Retinal pigment epithelial cell (primary cell): ENCODE measurements around the gene STOX2.

Source experiments
- DNase-seq: peaks from one replicate; pipeline ENCODE4 v3.0.0-alpha.2; 2010; ENCODE audit warnings: low read depth
- H3K4me3 ChIP-seq: 2 replicates; pipeline ENCODE4 v1.5.1; 2011; ENCODE audit warnings: mild to moderate bottlenecking, low read length, control low read depth, moderate library complexity
- TF ChIP-seq, protein P1 (sequence below): conservative IDR thresholded peaks from 2 replicates; pipeline ENCODE4 v1.5.1; 2011; ENCODE audit warnings: low read depth, low read length, control low read depth, inconsistent platforms

The STOX2 gene

DNA sequence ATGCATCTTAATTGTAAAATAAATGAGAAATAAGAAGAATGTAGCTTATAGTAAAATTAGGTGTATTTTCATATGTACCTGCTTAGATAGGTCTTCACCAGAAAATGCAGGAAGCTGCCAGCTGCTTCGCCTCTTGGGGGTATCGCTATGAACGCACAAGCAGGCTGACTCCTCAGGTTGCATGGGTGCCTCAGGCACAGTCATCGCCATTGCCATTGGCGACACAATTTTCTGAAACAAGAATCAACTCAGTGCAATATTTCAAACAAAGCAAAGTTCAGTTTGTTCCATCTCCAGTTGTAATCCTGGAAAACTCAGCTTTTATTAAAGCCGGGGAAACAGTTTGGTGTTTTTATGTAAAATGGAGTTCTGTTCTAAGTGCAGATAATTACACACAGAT, 29.7 kb downstream of the STOX2 start:
- TF ChIP-seq, protein P1, sequence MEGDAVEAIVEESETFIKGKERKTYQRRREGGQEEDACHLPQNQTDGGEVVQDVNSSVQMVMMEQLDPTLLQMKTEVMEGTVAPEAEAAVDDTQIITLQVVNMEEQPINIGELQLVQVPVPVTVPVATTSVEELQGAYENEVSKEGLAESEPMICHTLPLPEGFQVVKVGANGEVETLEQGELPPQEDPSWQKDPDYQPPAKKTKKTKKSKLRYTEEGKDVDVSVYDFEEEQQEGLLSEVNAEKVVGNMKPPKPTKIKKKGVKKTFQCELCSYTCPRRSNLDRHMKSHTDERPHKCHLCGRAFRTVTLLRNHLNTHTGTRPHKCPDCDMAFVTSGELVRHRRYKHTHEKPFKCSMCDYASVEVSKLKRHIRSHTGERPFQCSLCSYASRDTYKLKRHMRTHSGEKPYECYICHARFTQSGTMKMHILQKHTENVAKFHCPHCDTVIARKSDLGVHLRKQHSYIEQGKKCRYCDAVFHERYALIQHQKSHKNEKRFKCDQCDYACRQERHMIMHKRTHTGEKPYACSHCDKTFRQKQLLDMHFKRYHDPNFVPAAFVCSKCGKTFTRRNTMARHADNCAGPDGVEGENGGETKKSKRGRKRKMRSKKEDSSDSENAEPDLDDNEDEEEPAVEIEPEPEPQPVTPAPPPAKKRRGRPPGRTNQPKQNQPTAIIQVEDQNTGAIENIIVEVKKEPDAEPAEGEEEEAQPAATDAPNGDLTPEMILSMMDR: no peak
- DNase-seq: no peak
- no peak overlapping the region for H3K4me3 ChIP-seq

DNA sequence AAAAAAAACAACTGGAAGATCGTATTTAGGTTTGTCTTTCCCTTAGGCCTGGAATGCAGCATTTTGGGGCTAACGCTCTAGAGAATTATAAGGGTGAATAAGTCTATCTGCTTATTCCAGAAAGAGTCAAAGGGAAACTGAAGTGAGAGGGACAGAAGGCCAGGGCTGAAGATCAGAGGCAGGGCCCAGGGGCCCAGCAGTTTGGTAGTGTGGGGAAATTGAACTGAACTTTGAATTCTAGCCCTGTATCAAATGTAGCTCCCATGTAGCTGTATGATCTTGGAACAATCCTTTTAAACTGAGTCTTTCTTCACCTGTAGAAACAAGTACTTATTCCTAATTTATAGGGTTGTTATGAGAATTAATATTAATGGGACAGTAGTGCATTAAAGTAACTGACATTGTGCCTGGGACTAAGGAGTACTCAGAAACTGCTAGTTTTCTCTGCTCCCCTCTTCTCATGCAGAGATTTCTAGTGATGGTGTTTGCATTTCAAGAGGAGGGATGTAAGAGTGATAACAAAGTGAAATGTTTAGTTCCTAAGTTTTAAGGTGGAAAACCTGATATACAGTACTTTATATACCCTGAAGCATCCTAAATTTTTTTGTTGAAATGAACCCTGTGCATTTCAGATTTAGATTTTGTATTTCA, 30.4 kb downstream of the STOX2 start:
- H3K4me3 ChIP-seq: no peak overlapping the region
- TF ChIP-seq, protein P1: no peak
- no peak for DNase-seq

DNA sequence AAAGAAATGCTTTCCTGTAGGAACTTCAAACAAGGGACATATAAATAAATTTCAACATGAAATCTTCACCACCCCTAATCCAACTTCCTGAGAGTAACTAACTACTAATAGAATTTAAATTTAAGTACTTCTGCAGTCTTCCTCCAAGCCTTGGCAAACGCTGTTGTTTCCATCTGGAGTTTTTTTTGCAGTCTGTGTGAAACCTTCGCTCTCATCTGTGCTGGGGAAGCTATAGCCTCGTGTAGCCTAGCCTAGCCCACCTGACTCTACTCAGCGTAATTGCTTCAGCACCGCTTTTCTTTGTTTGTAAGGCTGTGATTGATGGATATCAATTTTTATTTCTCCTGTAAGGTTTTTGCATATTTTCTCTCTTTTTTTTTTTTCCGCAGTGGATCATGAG, 30.9 kb downstream of the STOX2 start:
- TF ChIP-seq, protein P1: no peak
- no peak for DNase-seq
- no peak overlapping the region for H3K4me3 ChIP-seq

DNA sequence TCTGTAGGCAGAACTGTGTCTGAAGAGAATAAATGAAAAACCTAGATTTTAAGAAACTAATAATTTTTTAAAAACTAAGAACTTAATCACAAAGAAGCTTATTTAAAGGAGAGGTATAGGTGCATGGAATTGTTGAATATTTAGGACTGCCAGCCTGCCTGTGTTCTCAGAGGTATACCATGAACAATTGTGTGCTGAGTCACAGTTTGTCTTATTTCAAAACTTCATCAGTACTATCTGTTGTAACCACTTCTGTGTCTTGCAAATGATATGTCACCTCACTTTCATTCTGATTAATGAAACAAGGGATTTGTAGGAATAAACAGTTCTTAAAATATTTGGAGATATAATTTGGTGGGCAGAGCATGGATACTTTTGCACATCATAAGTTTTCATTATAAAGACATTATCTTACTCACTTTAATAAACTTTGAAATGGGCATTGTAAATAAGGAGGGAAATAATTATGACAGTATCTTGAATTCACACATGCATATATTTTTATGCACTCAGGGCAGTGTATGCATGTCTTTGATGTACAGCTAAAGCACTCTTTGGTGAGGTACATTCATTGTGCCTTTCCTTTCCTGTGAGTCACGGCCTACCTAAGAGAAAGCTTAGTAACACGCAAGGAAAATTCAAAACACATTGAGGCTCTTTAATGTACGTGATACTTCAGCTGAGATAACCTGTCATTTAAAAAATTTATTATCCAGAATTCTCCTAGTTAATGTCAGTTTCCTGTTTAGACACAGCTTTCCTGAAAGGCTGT, 31.7 kb downstream of the STOX2 start:
- no peak for DNase-seq
- TF ChIP-seq, protein P1: no peak
- H3K4me3 ChIP-seq: no peak overlapping the region

DNA sequence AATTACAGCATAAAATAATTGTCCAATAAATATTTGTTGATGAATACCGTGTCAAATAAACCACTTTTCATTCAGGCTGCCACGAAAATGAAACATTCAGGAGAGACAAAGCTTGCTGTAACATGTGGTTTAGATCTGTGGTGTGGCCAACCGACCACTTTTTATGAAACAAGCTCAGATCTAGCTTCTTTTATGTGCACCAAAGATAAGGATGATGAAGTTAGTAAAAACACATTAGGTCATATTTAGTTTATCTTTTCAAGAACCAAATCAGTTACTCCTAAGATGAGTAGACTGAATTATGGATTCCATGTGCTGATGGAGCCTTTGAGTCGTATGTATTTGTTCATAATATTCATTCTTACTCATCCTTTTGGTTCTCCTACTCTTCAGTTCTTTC, 35.8 kb downstream of the STOX2 start:
- no peak for DNase-seq
- TF ChIP-seq, protein P1: no peak
- no peak overlapping the region for H3K4me3 ChIP-seq

DNA sequence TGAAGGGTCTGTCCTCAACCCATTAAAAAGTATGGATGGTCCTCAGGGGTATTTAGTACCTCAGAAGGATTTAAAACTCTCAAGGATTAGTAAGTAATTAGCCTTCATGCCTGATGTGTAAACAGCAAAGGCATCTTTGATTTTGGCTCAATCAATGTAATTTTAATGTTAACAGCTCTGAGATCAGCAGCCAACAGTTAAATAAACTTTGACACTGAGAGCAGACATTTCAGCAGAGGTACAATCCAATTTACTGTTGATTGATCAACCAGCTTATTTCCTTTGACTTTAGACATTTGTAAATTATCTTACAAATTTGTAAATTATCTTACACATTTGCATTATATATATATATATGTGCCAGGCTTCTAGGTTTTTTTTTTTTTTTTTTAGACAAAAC, 36.9 kb downstream of the STOX2 start:
- TF ChIP-seq, protein P1: no peak
- DNase-seq: no peak
- H3K4me3 ChIP-seq: no peak overlapping the region

DNA sequence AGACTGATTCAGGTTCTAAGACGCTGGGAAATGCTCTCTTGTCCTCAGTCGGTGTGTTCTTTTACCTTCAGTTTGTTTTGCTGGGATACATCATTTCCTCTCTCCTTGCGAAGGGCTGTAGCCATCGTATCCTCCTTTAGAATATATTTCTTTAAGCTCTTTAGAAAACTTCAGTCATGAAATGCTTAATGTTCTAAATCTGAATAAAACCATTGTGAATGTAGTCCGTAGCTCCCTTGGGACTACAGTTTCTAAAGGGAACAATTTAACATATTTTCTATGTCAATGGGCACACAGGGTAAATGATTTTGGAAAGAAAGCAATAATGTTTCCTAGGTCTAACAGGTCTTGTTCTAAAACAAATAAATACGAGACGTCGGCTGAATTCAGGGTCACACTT, 40.6 kb downstream of the STOX2 start:
- DNase-seq: no peak
- peak overlapping the region; percentile 19 for H3K4me3 ChIP-seq
- TF ChIP-seq, protein P1: no peak
